Measurements from ENCODE around the gene DDX20.
A peak's percentile ranks its signal among the peaks of the same experiment; 100 is the strongest.
"Not testable (repeated sequence)": the region's sequence is repeated elsewhere in the genome, so short reads cannot be mapped to it uniquely, and the experiment has no call there.

The DDX20 gene

DNA sequence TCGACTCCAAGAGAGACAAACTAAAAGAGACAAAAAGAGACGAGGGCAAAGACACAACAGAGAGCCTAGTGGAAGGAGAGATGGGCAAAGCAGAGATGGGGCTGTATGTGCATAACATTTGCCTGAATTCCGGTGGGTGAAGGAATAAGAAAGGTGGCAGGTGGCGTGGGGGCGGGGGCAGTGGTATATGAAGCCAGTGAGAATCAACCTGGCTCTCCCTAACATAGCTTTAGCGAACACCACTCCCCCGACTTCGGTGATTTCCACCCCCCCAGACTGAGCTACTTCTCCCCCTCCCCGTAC, 17.6 kb upstream of the DDX20 start:
- no peak for TF ChIP-seq ZNF274 (IDR thresholded peaks at IDR 0.05; ENCODE audit: low read depth, low read length)
- H3K4me3 ChIP-seq (ENCODE audit: low read length): peak overlapping the region; percentile 73; the same call in 1 of the 2 replicates

DNA sequence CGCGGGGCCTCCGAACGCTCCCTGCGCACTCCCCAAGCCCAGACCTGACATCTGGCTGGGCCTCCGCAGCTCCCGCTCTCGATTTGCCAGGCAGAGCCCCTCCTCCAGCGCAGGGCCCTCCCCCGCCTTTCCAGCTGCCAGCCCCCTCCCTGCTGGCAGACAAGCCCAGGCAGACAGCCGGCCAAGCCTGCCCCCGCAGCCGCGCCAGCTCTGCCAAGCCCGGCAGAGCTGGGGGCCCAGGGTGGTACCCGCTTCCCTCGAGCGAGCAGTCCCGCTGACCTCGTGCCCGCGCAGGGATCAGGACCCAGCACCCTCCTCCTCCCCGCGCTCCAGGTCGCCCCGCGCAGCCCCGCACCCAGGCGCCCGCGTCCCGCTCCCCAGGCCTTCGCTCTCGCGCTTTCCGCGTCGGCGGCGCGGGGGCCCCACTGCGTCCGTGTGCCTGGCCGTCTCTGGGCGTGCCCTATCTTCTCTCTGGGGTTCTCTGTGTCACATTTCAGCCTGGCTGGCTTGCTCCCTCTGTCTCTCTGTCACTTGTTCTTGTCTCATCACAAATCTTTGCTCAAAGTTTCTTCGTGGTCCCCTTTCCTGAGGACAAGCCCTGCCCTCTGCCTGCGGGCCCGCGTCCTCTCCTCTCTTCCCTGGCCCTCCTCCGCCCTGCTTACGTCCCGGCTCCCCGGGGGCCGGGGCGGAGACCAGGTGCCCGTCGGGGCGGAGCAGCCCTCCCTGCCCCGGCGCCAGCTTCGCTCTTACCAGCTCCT, 17.1 kb upstream of the DDX20 start:
- TF ChIP-seq ZNF274 (IDR thresholded peaks at IDR 0.05; ENCODE audit: low read depth, low read length): no peak
- H3K4me3 ChIP-seq (ENCODE audit: low read length): peak overlapping the region; percentile 73

DNA sequence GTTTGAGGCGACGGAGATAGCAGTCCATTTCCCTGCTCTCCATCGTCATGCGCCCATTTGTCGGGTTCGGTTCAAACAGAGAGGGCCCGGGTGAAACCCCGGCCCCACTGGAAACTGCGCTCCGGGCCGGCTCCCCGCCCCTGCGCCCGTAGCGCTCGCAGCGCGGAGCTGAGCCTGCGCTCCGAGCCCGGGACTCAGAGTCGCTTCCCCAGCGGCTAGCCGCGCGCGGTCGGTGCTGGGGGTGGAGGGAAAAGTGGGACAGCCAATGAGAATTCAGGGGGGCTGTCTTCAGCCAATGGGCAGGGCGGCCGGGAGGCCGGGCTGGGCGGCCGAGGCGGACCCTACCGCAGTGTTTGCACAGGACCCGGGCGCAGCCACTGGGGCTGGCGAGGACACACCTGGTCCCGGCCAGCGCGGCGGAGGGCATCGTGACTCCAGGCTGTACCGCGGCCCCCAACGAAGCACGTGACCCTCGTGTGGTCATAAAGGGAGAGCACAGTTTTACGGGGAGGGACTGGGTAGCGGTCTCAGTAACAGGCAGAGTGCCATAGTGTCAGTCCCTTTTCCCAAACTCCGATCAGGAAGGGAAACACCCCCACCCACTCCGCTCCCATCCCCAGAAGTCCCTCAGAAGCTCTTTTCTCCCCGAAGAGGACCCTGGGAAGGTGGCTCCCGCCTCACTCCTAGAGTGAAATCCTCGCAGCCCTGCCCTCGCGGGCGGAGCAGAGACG, 16.3 kb upstream of the DDX20 start, which contains the start of gene INKA2:
INKA2 (minus strand) TSS at position 202 of the 731 bp plus-strand sequence; CDS start at position 49, 153 bp downstream.
- no peak for TF ChIP-seq ZNF274 (IDR thresholded peaks at IDR 0.05; ENCODE audit: low read depth, low read length)
- H3K4me3 ChIP-seq (ENCODE audit: low read length): peak within 1 kb of the TSS; percentile 73

DNA sequence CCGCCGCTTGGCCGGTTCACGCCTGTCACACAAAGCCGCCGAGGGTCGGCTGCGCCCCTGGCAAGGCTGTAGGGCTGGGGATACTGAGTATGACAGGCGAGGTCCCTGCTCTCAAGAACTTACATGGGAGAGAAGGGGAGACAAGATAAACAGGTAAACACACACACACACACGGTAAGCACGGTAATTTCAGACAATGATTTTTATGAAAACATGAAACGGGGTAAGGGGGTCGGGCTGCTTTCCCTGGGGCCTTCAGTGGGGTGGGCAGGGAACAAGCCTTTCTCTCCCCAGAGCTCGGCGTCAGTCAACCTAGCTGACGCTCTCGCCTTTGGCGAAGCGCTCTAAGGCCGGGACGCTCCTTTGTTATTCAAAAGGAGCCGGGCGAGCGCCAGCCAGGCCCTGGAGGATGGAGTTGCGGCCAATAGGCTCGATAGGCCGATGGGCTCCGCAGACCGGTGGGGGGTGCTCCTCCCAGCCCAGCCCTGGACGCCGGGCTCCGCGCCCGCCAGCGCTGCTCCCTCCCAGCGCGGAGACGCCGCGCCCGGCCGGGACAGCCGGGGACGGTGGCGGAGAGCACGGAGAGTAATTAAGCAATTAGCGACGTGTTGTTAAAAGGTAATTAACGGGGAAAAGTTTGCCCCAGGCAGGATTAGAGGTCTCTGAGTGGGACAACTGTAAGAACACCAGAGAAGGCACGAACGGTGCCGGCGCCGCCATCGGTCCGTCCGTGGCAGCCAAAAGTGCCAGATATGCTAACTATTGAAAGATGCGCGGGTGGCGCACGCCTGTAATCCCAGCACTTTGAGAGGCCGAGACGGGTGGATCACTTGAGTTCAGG, 15.6 kb upstream of the DDX20 start:
- H3K4me3 ChIP-seq (ENCODE audit: low read length): peak overlapping the region; percentile 73; the same call in 1 of the 2 replicates
- no peak for TF ChIP-seq ZNF274 (IDR thresholded peaks at IDR 0.05; ENCODE audit: low read depth, low read length)

DNA sequence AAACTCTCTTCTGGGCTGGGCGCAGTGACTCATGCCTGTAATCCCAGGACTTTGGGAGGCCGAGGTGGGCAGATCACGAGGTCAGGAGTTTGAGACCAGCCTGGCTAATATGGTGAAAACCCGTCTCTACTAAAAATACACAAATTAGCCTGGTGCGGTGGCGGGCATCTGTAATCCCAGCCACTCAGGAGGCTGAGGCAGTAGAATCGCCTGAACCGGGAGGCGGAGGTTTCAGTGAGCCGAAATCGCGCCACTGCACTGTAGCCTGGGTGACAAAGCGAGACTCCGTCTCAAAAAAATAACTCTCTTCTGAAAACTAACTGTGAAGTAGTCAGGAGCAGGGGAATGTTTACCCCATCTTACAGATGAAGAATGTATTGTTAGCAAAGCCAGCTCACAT, 13.4 kb upstream of the DDX20 start:
- not testable (repeated sequence) for H3K4me3 ChIP-seq (ENCODE audit: low read length)

DNA sequence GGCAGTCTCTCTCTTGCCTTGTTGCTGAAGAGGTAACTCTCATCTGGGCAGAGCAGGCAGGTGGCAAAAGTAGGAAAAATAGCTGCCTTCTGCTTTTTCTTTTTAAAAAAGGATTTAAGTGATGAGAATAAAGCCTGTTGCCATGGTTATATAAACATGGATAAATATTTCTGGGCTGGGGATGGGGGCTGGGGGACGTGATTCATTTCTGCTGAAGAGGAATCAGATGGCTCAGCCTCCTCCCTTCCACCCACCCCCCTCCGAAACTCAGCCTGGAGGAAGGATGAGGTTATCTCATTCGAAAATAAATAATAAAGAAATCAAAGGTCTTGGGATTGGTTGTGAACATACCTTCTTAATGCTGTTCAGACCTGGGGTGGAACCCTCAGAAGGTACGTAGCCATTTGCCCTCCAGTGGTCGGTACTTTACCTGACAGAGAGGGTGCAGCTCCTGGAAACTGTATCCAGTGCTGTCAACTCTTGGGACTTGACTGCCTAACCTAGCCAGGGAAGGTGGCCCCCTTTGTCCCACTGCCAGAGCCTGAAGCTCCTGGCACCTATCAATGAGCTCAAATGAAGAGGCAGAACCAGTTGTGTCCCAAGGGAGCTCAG, 12.7 kb upstream of the DDX20 start:
- no peak overlapping the region for H3K4me3 ChIP-seq (ENCODE audit: low read length)
- no peak for TF ChIP-seq ZNF274 (IDR thresholded peaks at IDR 0.05; ENCODE audit: low read depth, low read length)

DNA sequence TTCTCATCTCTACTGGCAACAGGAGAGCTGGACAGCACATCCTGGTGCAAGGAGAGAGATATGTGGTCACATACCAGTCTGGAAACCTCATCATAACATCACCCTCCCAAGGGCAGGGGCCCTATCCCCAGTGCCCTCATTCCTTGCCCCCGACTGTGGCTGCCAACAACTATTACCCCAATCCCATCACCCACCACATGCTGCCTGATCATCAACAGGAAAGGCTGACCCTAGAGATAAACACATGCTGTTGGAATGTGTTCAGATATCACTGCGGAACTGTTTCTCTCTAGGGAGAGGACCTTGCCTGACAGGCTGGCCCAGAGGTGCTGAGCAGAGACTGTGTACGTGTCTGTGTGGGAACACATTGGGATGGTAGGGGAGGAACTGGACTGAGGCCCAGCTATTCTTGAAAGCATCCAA, 12.0 kb upstream of the DDX20 start:
- no peak overlapping the region for H3K4me3 ChIP-seq (ENCODE audit: low read length)
- no peak for TF ChIP-seq ZNF274 (IDR thresholded peaks at IDR 0.05; ENCODE audit: low read depth, low read length)

DNA sequence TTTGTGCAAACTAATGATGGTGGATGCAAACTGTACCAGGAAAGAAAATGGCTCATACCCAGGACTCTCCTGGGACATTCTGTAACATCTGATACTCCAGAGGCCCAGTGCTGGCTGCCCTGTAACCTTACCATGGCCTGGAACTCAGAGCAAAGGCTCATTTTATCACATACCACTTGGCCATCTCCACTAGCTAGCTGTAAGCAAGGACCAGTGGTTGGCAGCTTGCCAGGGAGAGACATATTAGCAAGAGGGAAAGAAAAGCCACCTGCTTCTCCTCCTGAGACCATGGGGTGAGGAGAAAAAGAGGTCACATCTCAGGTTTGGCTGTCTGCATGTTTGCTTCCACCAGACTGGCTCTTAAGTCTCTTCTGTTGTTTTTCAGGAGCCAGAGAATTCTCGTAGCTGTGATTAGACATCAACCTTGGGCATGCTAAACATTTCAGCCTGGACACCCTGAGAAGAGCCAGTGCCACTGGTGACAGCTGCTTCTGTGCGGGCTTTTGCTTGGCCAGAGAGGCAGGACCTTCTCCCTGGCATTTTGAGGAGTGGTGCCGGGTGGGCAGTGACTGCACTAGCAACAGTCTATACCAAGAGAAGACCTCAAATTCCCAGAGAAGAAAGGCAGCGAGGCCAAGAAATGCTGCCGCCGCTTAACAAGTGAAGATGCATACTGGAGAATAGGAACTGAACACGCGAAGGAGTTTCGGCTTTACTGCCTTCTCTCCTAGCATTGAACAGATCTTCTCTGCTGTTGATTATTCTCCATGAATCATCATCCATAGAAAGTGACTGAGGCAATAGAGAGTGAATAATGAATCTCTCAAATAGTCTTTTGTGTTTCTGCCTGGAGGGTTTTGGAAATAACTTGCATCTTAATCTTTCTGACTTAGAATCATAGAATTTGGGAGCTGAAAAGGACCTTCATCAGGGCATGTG, 9.8 kb upstream of the DDX20 start:
- TF ChIP-seq ZNF274 (IDR thresholded peaks at IDR 0.05; ENCODE audit: low read depth, low read length): no peak
- no peak overlapping the region for H3K4me3 ChIP-seq (ENCODE audit: low read length)

DNA sequence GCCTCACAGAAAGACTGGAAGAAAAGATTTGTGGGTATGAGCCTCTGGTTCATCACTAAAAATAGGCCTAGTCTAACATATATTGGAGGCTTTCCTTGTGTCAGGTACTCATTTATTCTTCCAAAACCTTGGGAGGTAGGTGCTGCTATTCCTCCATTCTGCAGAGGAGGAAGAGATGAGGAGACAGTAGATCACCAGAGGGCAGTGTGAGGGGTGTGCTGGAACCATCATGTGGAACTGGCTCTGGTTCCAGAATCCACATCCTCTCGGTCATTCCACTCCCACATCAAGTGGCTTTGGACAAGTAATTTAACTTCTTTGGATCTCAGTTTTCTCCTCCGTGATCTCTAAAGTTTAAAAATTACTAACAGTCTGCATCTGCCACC, 9.1 kb upstream of the DDX20 start:
- TF ChIP-seq ZNF274 (IDR thresholded peaks at IDR 0.05; ENCODE audit: low read depth, low read length): no peak
- H3K4me3 ChIP-seq (ENCODE audit: low read length): no peak overlapping the region

DNA sequence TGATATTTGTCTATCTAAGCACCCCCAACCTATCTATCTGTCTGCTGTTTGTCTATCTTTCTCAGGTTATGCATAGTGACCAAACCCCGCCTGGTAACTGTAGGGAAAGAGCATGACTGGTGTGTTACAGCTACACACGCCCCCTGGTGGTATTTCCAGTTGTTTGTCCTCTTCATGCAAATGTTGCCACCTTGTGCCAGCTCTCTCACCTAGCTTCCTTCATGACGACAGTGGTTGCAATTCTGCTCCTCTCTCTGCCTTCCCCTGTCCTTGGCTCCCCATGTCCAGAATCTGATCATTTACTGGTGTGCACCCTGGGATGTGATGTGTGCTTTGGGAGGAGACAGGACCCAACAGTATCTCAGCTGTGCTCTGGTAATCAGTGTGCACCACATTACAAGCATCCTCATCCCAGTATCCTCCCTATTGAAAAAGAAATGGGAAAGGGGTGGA, 8.4 kb upstream of the DDX20 start:
- TF ChIP-seq ZNF274 (IDR thresholded peaks at IDR 0.05; ENCODE audit: low read depth, low read length): no peak
- no peak overlapping the region for H3K4me3 ChIP-seq (ENCODE audit: low read length)

DNA sequence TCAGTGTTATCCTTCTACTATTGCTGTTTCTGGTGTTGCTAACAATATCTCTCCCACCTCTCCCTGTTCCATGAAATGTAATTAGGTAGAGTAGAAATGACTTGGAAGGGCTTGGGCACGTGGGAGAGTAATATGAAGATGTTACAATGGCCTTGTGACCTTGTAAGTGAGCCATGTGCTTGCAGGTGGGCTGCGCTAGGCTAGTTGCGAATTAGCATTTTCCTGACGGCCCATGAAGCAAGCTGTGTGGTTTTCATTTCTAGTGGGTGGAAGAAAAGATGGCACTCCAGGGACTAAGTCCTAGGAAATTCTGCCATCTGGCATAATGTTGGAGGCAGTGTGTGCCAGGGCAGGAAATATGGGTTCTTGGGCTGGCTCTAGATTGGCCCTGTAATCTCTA, 7.8 kb upstream of the DDX20 start:
- no peak for TF ChIP-seq ZNF274 (IDR thresholded peaks at IDR 0.05; ENCODE audit: low read depth, low read length)
- H3K4me3 ChIP-seq (ENCODE audit: low read length): no peak overlapping the region

DNA sequence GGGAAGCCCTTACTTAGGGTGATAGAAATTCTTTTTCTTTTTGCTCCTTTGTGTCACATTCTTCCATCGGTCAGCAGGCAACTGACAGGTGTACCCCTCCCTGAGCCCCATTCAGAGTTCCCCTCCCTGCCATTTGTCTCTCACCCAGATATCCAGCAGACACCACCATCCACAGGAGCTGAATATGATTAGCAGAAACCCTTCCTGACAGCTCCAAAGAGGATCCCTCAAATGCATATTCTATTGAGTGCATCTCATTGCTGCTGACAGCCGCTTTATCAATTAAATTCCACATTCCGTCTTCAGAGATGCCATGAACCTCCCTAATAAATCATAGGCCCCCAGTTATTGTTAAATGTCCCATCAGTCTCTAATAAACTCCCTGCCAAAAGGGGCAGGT, 6.1 kb upstream of the DDX20 start:
- no peak for TF ChIP-seq ZNF274 (IDR thresholded peaks at IDR 0.05; ENCODE audit: low read depth, low read length)
- no peak overlapping the region for H3K4me3 ChIP-seq (ENCODE audit: low read length)

DNA sequence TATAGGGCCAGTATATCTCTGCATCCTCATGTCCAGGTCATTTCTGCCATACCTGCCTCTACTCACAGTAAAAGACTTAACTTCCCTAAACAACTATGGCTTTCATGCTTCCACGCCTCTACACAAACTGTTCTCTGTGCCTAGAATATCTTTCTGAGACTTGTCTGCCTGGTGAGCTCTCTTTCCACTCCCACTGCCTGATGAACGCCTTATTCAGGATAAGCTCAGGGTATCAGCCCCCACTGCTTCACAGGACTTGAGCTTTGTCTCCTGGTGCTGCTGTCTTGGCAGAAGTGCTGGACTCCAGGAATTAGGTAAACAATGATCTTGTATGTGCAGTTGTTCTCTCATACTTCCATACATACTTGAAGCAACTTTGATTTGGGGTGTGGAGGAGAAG, 4.8 kb upstream of the DDX20 start:
- no peak for TF ChIP-seq ZNF274 (IDR thresholded peaks at IDR 0.05; ENCODE audit: low read depth, low read length)
- no peak overlapping the region for H3K4me3 ChIP-seq (ENCODE audit: low read length)

All from GM08714 (cell line).